Measurements from ENCODE around the gene SFMBT1.

The SFMBT1 gene

GRCh38 chr3:53085476-53085875 is 39.6 kb upstream of the SFMBT1 start:
- no peak for DNase-seq
- H3K36me3 ChIP-seq, result no peaks in the 10 kb centered on the region
- H3K4me3 ChIP-seq (ENCODE audit: low read depth, low read length), result no peak overlapping the region
- H3K9me3 ChIP-seq, result no peaks in the 10 kb centered on the region
- no peaks in the 10 kb centered on the region for H3K27me3 ChIP-seq
- no peak for TF ChIP-seq CTCF (IDR thresholded peaks at IDR 0.05; ENCODE audit: low read depth, low read length)
- 0 out of 2 replicates have a peak, but pooled peaks cover 2% of the 10 kb centered on the region for H3K4me1 ChIP-seq

- TF ChIP-seq CTCF (IDR thresholded peaks at IDR 0.05; ENCODE audit: low read depth, low read length), result no peak
- no peak overlapping the region for H3K4me3 ChIP-seq (ENCODE audit: low read depth, low read length)
- DNase-seq, result no peak
- no peaks in the 10 kb centered on the region for H3K36me3 ChIP-seq
- H3K4me1 ChIP-seq, result 0 out of 2 replicates have a peak, but pooled peaks cover 2% of the 10 kb centered on the region
- H3K27me3 ChIP-seq, result no peaks in the 10 kb centered on the region
- no peaks in the 10 kb centered on the region for H3K9me3 ChIP-seq
Measured at GRCh38 chr3:53084310-53085001, 38.6 kb upstream of the SFMBT1 start.

- no peaks in the 10 kb centered on the region for H3K36me3 ChIP-seq
- no peak for DNase-seq
- no peaks in the 10 kb centered on the region for H3K9me3 ChIP-seq
- TF ChIP-seq CTCF (IDR thresholded peaks at IDR 0.05; ENCODE audit: low read depth, low read length), result no peak
- no peak overlapping the region for H3K4me3 ChIP-seq (ENCODE audit: low read depth, low read length)
- H3K4me1 ChIP-seq, result 0 out of 2 replicates have a peak, but pooled peaks cover 2% of the 10 kb centered on the region
- H3K27me3 ChIP-seq, result no peaks in the 10 kb centered on the region
Measured at GRCh38 chr3:53083949-53084309, 38.1 kb upstream of the SFMBT1 start.

GRCh38 chr3:53083521-53083920 is 37.6 kb upstream of the SFMBT1 start:
- Histone ChIP-seq H3K27me3 (no peaks in the 10 kb centered on the region), H3K4me1 (0 out of 2 replicates have a peak, but pooled peaks cover 2% of the 10 kb centered on the region), H3K4me3 (ENCODE audit: low read depth, low read length) (no peak overlapping the region), H3K36me3 (no peaks in the 10 kb centered on the region), H3K9me3 (no peaks in the 10 kb centered on the region)
- DNase-seq, result no peak
- TF ChIP-seq CTCF (IDR thresholded peaks at IDR 0.05; ENCODE audit: low read depth, low read length), result no peak

GRCh38 chr3:53082736-53083135 is 36.9 kb upstream of the SFMBT1 start:
- TF ChIP-seq CTCF (IDR thresholded peaks at IDR 0.05; ENCODE audit: low read depth, low read length), result no peak
- Histone ChIP-seq H3K4me1 (0 out of 2 replicates have a peak, but pooled peaks cover 2% of the 10 kb centered on the region), H3K27me3 (no peaks in the 10 kb centered on the region), H3K36me3 (no peaks in the 10 kb centered on the region), H3K9me3 (no peaks in the 10 kb centered on the region), H3K4me3 (ENCODE audit: low read depth, low read length) (no peak overlapping the region)
- DNase-seq, result no peak

GRCh38 chr3:53081318-53081717 is 35.4 kb upstream of the SFMBT1 start:
- DNase-seq, result no peak
- Histone ChIP-seq H3K27me3 (no peaks in the 10 kb centered on the region), H3K4me1 (0 out of 2 replicates have a peak, but pooled peaks cover 2% of the 10 kb centered on the region), H3K9me3 (no peaks in the 10 kb centered on the region), H3K36me3 (no peaks in the 10 kb centered on the region), H3K4me3 (ENCODE audit: low read depth, low read length) (no peak overlapping the region)
- no peak for TF ChIP-seq CTCF (IDR thresholded peaks at IDR 0.05; ENCODE audit: low read depth, low read length)
